A549 treated with AZD9567 at 1 μM for 4 hours (cell line): ENCODE results near the gene CD9. TPM values are rescaled to one million over a fixed set of nuclear protein-coding genes. Genes with fewer than 3 reads are reported as not detected.

Experiments
- total RNA-seq: library from RNA; stranded (reverse); fragments of 200-300 nt; extraction: Qiagen RNA extraction; gene quantifications from 5 replicates; pipeline ENCODE4 v1.2.3, GENCODE V29; 2022; ENCODE audit not compliant: insufficient read depth

The CD9 gene
- 221 to 271 TPM (median 265 TPM) in 5 replicates for total RNA-seq

DNA sequence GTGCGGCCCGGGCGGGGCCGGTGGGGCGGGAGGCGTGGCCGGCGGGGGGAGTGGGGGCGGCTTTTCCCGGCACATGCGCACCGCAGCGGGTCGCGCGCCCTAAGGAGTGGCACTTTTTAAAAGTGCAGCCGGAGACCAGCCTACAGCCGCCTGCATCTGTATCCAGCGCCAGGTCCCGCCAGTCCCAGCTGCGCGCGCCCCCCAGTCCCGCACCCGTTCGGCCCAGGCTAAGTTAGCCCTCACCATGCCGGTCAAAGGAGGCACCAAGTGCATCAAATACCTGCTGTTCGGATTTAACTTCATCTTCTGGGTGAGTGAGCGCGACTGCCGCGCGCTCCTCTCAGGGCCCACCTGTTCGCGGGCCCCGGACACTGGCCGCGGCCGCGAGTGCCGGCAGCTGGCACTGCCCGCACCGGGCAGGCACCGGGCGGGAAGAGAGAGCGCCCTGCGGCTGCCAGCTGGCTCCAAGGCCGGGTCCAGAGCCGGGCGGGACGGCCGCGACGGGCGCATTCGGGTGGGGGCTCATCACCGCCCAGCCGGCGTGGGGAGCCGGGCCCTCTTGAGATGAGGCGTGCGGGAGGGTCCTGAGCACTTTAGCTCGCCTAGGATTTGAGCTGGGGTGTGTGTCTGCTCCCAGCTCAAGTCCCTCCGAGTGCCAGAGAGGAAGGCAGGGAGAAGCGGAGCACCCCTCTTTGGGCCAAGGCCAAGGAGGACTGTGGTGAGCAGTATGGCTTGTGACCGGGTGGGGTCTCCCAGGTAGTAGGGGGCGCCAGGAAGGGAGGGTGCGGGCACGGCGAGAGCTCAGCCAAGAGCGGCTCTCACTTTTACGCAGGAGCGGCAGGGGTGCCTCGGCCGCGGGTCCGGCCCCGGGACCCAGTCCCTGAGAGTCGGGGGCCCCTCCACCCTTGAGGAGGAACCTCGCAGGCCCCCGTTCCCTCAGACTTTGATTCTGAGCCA, at the start of gene CD9:
CD9 (plus strand) TSS at position 145 of the 957 bp plus-strand sequence; CDS start at position 245, 100 bp downstream.

Other genes starting within 250 kb of the CD9 start
- 0.05 to 0.24 TPM (median 0.22 TPM) in 4 of 5 replicates, not detected in the other for gene VWF, start 75.7 kb upstream of the CD9 start, total RNA-seq
- gene PLEKHG6, start 110.3 kb downstream of the CD9 start, total RNA-seq: 0.13 to 1.1 TPM (median 0.20 TPM) in 5 replicates
- 353 to 773 TPM (median 449 TPM) in 5 replicates for gene TNFRSF1A, start 141.7 kb downstream of the CD9 start, total RNA-seq
- 13.9 to 31.3 TPM (median 14.8 TPM) in 5 replicates for gene SCNN1A, start 175.2 kb downstream of the CD9 start, total RNA-seq
- 185 to 209 TPM (median 207 TPM) in 5 replicates for gene LTBR, start 183.8 kb downstream of the CD9 start, total RNA-seq
- not detected in 5 replicates for gene CD27, start 244.6 kb downstream of the CD9 start, total RNA-seq